Central memory CD8-positive, alpha-beta T cell (primary cell): Measurements from ENCODE around the gene LDLRAP1.

Source experiments
- ATAC-seq: fragments of 150-1000 bp; cut with Tn5 transposase; replicated peaks from 2 replicates; pipeline ENCODE4 v1.10.0; 2022; ENCODE audit warnings: mild to moderate bottlenecking, moderate FRiP score, moderate number of reproducible peaks; ENCODE audit not compliant: poor library complexity, severe bottlenecking; ENCODE audit errors: extremely low read depth
- DNase-seq, 2 donors: peaks; one replicate each; pipeline ENCODE4 v3.0.0; 2021; ENCODE audit warnings: low spot score in 2 of 2
- H3K27ac Mint-ChIP-seq: one replicate; pipeline ENCODE4 v1.8.0; 2022; ENCODE audit warnings: low read depth, mild to moderate bottlenecking, moderate library complexity, mixed read lengths
- H3K27me3 Mint-ChIP-seq: one replicate; pipeline ENCODE4 v1.8.0; 2022; ENCODE audit warnings: mixed read lengths
- H3K36me3 Mint-ChIP-seq: one replicate; pipeline ENCODE4 v1.8.0; 2022; ENCODE audit warnings: mild to moderate bottlenecking, moderate library complexity, mixed read lengths; ENCODE audit not compliant: insufficient read depth
- H3K4me1 Mint-ChIP-seq: one replicate; pipeline ENCODE4 v1.8.0; 2022; ENCODE audit warnings: mixed read lengths
- H3K4me3 Mint-ChIP-seq: one replicate; pipeline ENCODE4 v1.8.0; 2022; ENCODE audit warnings: mild to moderate bottlenecking, moderate library complexity, mixed read lengths
- H3K9me3 Mint-ChIP-seq: one replicate; pipeline ENCODE4 v1.8.0; 2022; ENCODE audit warnings: mixed read lengths

The LDLRAP1 gene

GRCh38 chr1:25540750-25541342 is 2.6 kb upstream of the LDLRAP1 start:
- no peak for DNase-seq
- Mint-ChIP-seq H3K4me1 (peaks cover 15% of the 10 kb centered on the region), H3K4me3 (no peak overlapping the region), H3K9me3 (no peaks in the 10 kb centered on the region), H3K27me3 (no peaks in the 10 kb centered on the region), H3K36me3 (no peaks in the 10 kb centered on the region), H3K27ac (no peak overlapping the region)
- no peak for ATAC-seq

DNA sequence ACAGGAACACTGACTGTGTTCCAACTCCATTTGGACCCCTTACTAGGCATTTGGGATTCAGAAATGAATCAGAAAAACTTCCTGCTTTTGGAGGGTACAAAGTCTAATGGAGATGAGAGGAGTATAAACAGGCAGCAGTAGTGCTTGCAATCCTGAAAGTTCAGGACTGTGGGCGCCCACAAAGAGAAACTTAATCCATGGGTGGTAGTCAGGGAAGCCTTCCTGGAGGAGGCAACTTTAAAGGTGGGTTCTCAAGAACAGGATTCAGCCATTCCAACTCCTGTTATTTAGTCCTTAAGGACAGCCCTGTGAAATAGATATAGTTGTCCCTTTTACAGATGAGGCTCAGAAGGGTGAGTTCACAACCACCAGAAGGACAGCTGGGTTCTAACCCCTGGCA is 2.0 kb upstream of the LDLRAP1 start:
- ATAC-seq: no peak
- Mint-ChIP-seq H3K4me3 (no peak overlapping the region), H3K36me3 (no peaks in the 10 kb centered on the region), H3K27ac (no peak overlapping the region), H3K4me1 (peaks cover 19% of the 10 kb centered on the region), H3K9me3 (no peaks in the 10 kb centered on the region), H3K27me3 (no peaks in the 10 kb centered on the region)
- DNase-seq: no peak

DNA sequence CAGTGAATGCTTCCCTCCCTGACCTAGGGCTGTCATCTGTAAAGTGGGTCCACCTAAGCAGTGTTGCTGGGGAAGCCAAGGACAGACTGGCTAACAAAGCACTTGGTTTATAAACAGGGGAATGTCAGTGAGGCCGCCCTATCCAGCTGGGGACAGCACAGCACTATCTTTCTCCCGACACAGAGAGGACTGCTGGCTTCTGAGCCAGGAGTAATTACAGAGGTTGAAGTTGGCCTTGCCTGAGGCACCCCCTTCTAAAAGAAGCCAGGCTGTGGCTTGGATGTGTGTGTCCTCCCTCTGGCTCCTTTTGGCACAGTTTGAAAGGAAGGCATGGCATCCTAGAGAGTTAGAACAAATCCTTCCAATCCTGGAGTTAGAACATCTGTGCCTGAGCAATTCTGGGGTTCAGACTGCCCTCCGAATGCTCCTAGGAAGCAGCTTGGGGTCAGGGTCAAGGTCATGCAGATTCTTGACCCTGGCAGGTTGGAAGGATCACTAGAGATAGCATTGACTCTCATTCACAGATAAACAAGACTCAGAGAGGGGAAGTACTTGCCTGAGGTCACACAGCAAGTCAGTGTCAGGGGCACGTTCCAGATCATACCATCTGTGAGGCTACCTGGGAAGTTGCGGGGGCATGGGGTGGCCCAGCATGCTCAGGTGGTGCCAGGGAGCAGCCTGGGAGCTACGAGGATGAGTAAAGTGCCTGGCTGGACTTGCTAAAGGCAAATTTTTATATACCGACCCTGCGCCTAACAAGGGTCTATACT is 1.3 kb upstream of the LDLRAP1 start:
- Mint-ChIP-seq H3K9me3 (no peaks in the 10 kb centered on the region), H3K4me3 (peak overlapping the region; percentile 90), H3K27me3 (no peaks in the 10 kb centered on the region), H3K27ac (no peak overlapping the region), H3K36me3 (peaks cover 1% of the 10 kb centered on the region), H3K4me1 (peaks cover 26% of the 10 kb centered on the region)
- no peak for ATAC-seq
- DNase-seq: no peak

- H3K4me1 Mint-ChIP-seq: peaks cover 32% of the 10 kb centered on the region
- H3K4me3 Mint-ChIP-seq: peak overlapping the region; percentile 90
- DNase-seq (no peak), ATAC-seq (no peak)
- H3K27me3 Mint-ChIP-seq: no peaks in the 10 kb centered on the region
- no peaks in the 10 kb centered on the region for H3K9me3 Mint-ChIP-seq
- H3K27ac Mint-ChIP-seq: peak overlapping the region; percentile 35
- H3K36me3 Mint-ChIP-seq: peaks cover 1% of the 10 kb centered on the region
Measured at GRCh38 chr1:25543005-25543424, 391 bp upstream of the LDLRAP1 start.

DNA sequence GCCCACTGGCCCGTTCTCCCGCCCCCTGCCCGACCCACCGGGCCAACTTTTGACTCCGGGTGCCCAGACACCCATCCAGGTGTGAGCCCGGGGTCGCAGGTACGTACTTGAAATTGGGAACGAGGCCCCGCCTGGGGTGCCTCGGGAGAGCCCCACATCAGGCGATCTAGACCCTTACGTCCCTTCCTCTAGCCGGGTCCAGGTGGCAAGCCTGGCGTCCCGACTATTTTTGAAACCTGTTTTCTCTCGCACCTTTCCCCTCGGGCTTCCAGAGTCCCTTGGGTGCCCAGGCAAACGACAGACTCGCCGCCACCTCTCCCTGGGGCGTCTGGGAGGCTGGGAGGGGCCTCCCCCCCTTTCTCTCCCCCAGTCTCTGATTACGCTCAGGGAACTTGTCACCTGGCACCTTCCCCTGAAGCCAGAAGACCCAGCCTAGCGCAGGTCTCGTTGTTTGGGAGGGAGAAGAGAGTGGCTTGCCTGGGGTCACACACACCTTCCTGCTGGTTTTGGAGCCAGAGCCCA is 898 bp downstream of the LDLRAP1 start:
- H3K27ac Mint-ChIP-seq: peak overlapping the region; percentile 83
- H3K4me3 Mint-ChIP-seq: peak overlapping the region; percentile 90
- DNase-seq (no peak), ATAC-seq (no peak)
- H3K27me3 Mint-ChIP-seq: no peaks in the 10 kb centered on the region
- peaks cover 34% of the 10 kb centered on the region for H3K4me1 Mint-ChIP-seq
- peaks cover 3% of the 10 kb centered on the region for H3K36me3 Mint-ChIP-seq
- H3K9me3 Mint-ChIP-seq: no peaks in the 10 kb centered on the region

- Mint-ChIP-seq H3K27ac (peak overlapping the region; percentile 83), H3K36me3 (peaks cover 4% of the 10 kb centered on the region), H3K4me3 (peak overlapping the region; percentile 90), H3K4me1 (peaks cover 39% of the 10 kb centered on the region), H3K9me3 (no peaks in the 10 kb centered on the region), H3K27me3 (no peaks in the 10 kb centered on the region)
- no peak for ATAC-seq
- no peak for DNase-seq
Measured at GRCh38 chr1:25544819-25545218, 1.4 kb downstream of the LDLRAP1 start.

GRCh38 chr1:25545767-25546166 is 2.4 kb downstream of the LDLRAP1 start:
- Mint-ChIP-seq H3K27ac (peak overlapping the region; percentile 83), H3K4me1 (peaks cover 48% of the 10 kb centered on the region), H3K9me3 (no peaks in the 10 kb centered on the region), H3K36me3 (peaks cover 5% of the 10 kb centered on the region), H3K27me3 (no peaks in the 10 kb centered on the region), H3K4me3 (peak overlapping the region; percentile 90)
- DNase-seq: no peak
- no peak for ATAC-seq

- Mint-ChIP-seq H3K27ac (peak overlapping the region; percentile 15), H3K9me3 (no peaks in the 10 kb centered on the region), H3K4me1 (peaks cover 53% of the 10 kb centered on the region), H3K4me3 (peak overlapping the region; percentile 90), H3K27me3 (no peaks in the 10 kb centered on the region), H3K36me3 (peaks cover 5% of the 10 kb centered on the region)
- ATAC-seq: no peak
- DNase-seq: no peak
Measured at GRCh38 chr1:25546193-25546592, 2.8 kb downstream of the LDLRAP1 start.

DNA sequence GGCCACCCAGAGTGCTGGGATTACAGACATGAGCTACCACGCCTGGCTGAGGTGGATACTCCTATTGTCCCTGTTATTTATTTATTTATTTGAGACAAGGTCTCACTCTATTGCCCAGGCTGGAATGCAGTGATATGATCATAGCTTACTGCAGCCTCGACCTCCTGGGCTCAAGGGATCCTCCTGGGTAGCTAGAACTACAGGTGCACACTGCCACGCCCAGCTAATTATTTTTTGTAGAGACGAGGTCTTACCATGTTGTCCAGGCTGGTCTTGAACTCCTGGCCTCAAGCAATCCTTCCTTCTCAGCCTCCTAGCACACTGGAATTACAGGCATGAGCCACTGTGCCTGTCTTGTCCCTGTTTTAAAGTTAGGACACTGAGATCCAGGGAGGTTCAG is 5.2 kb downstream of the LDLRAP1 start:
- H3K9me3 Mint-ChIP-seq: no peaks in the 10 kb centered on the region
- peak overlapping the region; percentile 72 for H3K4me3 Mint-ChIP-seq
- ATAC-seq (no peak), DNase-seq (no peak)
- H3K27ac Mint-ChIP-seq: peak overlapping the region; percentile 90
- peaks cover 8% of the 10 kb centered on the region for H3K36me3 Mint-ChIP-seq
- H3K27me3 Mint-ChIP-seq: no peaks in the 10 kb centered on the region
- peaks cover 76% of the 10 kb centered on the region for H3K4me1 Mint-ChIP-seq

DNA sequence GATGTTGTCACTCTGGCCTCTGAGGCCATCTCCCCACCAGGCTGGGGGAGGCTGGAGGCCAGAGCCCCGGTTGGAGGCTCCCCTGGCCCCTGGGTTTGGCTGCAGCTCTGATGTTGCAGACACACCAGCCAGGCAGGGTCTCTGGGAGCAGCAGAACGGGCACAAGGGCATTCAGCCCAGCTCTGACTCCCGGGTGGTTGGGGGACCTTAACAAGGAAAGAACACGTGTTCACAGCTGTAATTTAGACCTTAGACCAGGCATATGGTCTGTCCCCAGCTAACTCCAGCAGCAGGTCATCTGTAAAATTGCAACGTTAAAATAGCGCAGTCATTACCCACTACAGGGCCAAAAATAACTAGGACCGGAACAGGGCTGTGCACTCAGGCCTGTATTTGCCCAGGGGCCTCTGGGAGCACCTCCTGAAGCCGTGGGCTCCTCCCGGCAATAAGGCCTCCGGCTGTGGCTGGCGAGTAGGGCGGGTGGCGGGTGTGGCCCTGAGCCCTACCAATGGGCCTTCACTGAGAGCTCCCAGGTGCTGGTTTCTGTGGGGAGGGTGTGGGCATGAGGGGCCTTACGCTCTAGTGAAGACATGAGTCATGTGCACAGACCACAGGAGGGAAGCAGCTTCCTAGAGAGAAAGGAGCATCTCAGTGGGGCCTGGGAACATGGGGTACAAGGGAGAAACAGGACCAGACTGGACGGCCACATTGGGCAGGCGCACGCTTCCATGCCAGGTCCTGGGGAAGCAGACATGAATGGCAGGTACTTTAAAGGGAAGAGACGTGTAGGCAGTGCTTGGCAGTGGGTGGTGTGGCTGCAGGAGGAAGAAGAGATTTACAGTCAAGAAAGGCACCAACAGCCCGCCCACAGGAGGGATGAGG is 6.1 kb downstream of the LDLRAP1 start:
- H3K9me3 Mint-ChIP-seq: no peaks in the 10 kb centered on the region
- H3K36me3 Mint-ChIP-seq: peaks cover 9% of the 10 kb centered on the region
- peak overlapping the region; percentile 90 for H3K27ac Mint-ChIP-seq
- peak overlapping the region; percentile 72 for H3K4me3 Mint-ChIP-seq
- H3K27me3 Mint-ChIP-seq: no peaks in the 10 kb centered on the region
- DNase-seq (peak; percentile 40 to 51), ATAC-seq (peak; percentile 97)
- peaks cover 81% of the 10 kb centered on the region for H3K4me1 Mint-ChIP-seq

GRCh38 chr1:25550155-25550506 is 6.7 kb downstream of the LDLRAP1 start:
- H3K4me1 Mint-ChIP-seq: peaks cover 80% of the 10 kb centered on the region

GRCh38 chr1:25550683-25551310 is 7.4 kb downstream of the LDLRAP1 start:
- Mint-ChIP-seq H3K9me3 (no peaks in the 10 kb centered on the region), H3K4me3 (peak overlapping the region; percentile 72), H3K27me3 (no peaks in the 10 kb centered on the region), H3K4me1 (peaks cover 78% of the 10 kb centered on the region), H3K36me3 (peaks cover 12% of the 10 kb centered on the region), H3K27ac (peak overlapping the region; percentile 90)
- ATAC-seq (no peak), DNase-seq (no peak)

More at GRCh38 chr1:25550155-25550506, 6.7 kb downstream of the LDLRAP1 start:
- no peaks in the 10 kb centered on the region for H3K9me3 Mint-ChIP-seq
- H3K27ac Mint-ChIP-seq: peak overlapping the region; percentile 90
- DNase-seq (no peak), ATAC-seq (peak; percentile 8)
- H3K36me3 Mint-ChIP-seq: peaks cover 12% of the 10 kb centered on the region
- H3K27me3 Mint-ChIP-seq: no peaks in the 10 kb centered on the region
- peak overlapping the region; percentile 72 for H3K4me3 Mint-ChIP-seq
